GM18873 (cell line): ENCODE data around the gene WDR53.
A peak's percentile ranks its signal among the peaks of the same experiment; 100 is the strongest.
"Not testable (repeated sequence)": the region's sequence is repeated elsewhere in the genome, so short reads cannot be mapped to it uniquely, and the experiment has no call there.

Experiments used
- ATAC-seq: cut with Tn5 transposase; IDR thresholded peaks from one replicate; pipeline ENCODE4 v1.9.1; 2021; ENCODE audit warnings: mild to moderate bottlenecking, moderate library complexity, moderate number of reproducible peaks; ENCODE audit not compliant: unreplicated experiment, low FRiP score

WDR53 gene

GRCh38 chr3:196568246-196569002 lies at the start of gene WDR53, which contains the start of gene FBXO45:
WDR53 (minus strand) TSS chr3:196568554; CDS start chr3:196561475, 7,079 bp downstream.
FBXO45 (plus strand) TSS chr3:196568660; CDS start chr3:196568985, 325 bp downstream.
- ATAC-seq, result peak; percentile 92

- ATAC-seq, result no peak
Measured at GRCh38 chr3:196617256-196617655, 48.9 kb upstream of the WDR53 start.

- not testable (repeated sequence) for ATAC-seq
Measured at GRCh38 chr3:196615234-196615633, 46.9 kb upstream of the WDR53 start.

DNA sequence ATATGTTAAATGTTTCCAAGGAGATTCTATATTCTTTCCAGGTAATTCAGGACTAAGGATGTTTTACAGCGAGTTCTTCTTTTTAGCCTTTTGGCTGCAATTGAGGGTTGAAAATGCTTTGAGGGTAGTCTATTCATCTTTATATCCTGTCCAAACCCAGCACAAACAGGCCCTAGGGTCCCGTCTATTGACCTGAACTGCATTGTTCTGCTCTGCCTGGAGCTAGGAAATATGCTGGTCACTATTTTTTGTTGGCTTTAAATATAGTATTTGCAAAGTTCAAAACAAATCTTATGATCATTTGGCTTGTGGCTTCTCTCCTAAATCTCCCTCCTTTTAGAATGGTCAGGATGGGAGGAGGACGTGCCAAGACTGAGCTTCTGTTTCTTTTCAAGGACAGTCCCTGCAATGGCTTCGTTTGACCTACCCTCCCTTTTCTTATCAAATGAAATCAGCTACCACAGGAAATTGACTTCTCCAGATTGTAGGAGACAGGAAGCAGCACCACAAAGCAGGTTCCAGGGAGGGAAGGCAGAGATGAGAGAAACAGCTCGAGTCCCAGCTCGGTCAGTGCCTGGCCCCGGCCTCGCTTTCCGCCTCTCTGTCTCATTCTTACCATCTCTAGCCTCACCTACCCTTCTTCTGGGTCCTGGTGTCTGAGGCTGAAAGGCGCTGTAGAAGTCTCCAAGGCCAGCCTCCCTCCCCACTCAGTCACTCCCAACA lies 43.6 kb upstream of the WDR53 start:
- ATAC-seq, result no peak

DNA sequence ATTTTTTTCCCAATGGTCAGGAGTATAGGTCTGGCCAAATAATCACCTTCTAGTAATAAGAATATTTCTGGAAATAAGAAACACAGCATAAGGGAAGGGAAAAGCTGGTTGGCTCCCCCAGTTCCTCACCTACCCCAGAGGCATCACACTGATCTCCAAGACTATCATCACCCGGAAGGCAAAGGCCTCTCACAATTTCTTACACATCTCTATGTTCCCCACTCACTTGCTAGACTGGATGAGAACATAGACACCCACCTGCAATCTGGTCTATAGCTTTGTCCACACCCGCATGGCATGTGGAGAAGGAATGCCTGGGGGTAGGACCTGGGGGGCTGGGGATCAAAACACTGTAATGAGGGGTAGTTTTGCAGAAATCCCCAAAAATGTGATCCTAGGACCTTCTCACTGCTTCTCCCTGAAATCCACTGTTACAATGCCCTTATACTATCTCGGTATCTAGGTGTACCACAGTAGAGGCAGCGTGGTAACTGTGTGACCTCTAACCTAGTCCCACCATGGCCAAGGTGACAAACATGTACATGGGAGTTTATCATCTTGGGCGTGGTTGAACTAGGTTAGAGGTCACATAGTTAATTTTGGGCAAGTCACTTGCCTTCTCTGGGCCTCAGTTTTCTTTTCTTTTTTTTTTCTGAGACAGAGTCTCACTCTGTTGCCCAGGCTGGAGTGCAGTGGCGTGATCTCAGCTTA lies 41.6 kb upstream of the WDR53 start:
- no peak for ATAC-seq

DNA sequence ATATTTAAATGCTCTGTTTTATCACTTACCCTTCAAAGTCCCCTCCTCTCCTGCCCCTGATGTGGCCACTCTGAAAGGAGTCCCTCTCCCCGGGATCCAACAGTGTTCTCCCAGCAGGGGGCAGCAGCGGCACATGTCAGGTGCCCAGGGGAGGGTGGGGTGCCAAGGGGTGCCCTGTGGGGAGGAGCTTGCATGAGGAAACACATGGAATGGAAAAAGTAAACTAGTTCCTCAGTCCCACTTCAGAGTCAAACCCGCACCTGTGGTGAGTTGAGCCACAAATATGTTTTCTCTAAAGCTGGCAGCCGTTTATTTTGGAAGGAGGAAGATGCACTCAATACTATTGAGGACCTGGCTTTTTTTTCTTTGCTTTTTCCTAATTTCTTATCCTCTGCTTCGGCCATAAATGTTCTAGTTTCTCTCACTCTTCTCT lies 41.0 kb upstream of the WDR53 start:
- ATAC-seq, result no peak

DNA sequence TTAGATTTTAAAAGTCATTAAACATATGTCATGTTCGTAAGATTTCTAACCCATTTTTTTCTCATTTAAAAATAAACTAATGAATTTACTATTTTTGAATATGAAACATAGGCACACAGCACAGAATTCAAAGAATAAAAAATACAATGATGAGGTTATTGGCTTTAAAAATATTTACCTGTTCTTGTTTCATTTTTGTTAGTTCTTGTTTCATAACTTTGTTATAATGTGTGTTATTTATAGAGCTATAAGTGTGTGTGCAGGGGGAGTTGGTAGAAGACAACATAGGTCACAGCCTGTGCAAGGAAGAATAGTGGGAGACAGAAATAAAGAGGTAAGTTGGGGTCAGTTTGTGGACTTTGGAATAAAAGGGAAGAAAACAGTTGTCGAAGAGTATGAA lies 40.3 kb upstream of the WDR53 start:
- ATAC-seq, result no peak

DNA sequence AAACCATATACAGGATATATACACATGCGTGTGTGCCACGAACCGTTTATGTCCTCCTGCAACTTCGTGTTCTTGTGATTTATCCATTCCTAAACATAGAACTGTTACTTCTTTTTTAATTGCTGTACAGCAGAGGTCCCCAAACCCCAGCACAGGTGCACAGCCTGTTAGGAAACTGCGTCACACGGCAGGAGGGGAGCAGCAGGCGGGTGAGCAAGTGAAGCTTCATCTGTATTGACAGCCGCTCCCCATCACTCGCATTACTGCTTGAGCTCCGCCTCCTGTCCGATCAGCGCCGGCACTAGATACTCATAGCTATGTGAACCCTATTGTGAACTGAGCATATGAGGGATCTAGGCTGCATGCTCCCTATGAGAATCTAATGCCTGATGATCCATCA lies 36.2 kb upstream of the WDR53 start:
- ATAC-seq, result no peak

GRCh38 chr3:196603683-196604082 lies 35.3 kb upstream of the WDR53 start:
- ATAC-seq, result no peak

GRCh38 chr3:196602673-196603072 lies 34.3 kb upstream of the WDR53 start:
- ATAC-seq, result no peak

DNA sequence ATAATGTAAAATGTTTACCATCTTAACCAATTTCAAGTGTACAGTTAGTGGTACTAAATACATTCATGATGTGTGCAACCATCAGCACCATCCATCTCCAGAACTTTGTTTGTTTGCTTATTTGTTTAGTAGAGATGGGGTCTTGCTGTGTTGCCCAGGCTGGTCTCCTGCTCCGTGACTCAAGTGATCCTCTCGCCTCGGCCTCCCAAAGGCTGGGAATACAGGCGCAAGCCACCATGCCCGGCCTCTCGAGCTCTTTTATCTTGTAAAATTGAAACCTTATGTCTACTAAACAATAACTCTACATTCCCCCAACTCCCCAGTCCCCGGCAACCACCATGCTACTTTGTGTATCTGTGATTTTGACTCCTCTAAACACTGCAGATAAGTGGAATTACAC lies 32.0 kb upstream of the WDR53 start:
- ATAC-seq, result no peak

DNA sequence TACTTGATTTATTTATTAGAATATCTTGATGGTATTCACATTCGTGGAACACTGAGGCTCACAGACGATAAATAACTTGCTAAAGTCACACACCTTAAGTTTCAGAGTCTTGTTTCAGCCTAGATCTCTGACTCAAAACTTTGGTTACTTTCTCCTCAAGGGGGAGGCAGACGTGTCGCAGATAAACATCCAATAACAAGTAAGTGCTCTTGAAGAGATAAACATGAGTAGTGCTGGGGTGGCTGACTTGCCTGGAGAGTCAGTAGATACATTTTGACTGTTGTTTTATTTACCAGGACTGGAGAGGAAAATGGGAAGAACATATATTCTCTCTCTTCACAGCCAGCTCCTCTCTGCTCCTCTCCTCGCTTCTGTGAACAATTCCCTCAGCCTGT lies 31.4 kb upstream of the WDR53 start:
- no peak for ATAC-seq

- not testable (repeated sequence) for ATAC-seq
Measured at GRCh38 chr3:196597971-196598733, 29.8 kb upstream of the WDR53 start.

GRCh38 chr3:196596355-196596754 lies 28.0 kb upstream of the WDR53 start:
- ATAC-seq, result no peak

DNA sequence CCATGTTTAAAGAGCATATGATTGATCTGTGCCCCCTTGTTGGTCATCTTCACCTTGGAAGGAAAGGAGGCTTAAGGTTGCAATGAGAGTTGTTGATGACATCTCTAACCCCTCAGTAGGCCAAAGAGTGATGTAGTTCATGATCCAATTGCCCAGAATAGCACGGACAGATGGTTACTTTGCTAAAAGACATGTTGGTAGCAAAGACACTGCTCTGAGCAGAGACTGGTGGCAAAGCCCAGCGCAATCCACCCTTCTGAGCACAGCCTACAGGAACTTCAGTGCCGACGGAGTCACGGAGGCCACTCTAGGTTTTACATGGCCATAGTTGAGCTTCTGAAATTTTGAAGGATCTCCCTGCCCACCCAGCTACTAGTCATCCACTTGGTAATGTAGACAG lies 21.9 kb upstream of the WDR53 start:
- no peak for ATAC-seq

DNA sequence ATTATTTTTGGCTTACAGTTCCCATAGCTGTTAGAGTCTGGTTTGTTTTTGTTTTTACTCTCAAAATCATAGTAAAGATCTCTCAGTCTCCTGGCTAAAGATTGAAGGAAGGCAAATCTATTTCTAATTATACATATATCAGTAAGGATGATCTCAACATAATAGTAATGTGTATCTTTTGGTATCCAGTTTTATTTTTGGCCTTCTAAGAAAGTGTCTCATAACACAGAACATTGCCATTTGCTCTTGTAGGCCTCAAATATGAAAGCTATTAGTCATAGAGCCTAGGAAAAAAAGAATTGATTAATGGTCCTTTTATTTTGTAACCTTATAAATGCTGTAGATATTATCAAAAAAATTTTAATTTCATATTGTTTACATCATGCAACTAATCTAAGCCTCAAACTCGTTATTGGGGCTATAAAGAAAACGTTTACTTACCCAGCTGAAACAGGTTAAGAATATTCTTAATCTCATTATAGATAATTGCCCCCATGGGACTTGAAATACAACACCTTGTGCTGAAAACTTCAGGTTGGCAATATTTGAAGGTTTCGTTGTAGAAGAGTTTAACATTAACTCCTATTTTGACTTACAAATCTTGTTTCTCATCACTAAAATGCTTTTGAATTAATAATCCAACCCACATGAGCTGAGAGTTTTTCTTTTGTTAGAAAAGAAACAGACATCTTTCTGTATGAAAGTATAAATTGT lies 16.8 kb upstream of the WDR53 start:
- no peak for ATAC-seq

DNA sequence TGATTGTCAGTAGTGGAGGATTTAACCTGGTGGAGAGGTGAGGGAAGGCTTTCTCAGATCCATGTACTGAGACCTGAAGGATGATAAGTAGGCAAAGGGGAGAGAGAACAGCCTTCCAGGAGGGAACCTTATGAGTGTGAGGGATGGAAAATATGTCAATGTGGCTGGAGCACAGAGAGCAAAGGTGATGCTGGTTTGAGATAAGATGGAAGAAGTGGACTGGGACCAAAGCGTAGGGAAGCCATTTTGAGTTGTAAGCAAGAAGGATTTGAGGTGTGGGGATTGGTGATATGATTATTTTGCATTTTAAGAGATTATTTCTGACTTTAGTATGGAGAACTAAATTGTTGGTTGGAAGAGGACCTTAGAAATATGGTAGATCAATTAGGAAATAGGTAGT lies 4.0 kb upstream of the WDR53 start:
- ATAC-seq, result no peak

DNA sequence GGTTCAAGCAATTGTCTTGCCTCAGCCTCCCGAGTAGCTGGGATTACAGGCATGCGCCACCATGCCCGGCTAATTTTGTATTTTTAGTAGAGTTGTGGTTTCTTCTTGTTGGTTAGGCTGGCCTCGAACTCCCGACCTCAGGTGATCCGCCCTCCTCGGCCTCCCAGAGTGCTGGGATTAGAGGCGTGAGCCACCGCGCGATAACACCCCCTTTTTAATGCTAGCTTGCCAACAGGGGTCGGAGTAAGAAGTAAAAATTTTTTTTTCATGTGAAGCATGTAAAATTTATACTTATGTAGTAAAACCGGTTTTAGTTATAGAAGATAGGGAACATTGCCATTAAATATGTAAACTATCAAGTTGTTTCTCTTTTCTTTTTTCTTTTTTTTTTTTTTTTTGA lies 2.0 kb upstream of the WDR53 start:
- ATAC-seq, result not testable (repeated sequence)

DNA sequence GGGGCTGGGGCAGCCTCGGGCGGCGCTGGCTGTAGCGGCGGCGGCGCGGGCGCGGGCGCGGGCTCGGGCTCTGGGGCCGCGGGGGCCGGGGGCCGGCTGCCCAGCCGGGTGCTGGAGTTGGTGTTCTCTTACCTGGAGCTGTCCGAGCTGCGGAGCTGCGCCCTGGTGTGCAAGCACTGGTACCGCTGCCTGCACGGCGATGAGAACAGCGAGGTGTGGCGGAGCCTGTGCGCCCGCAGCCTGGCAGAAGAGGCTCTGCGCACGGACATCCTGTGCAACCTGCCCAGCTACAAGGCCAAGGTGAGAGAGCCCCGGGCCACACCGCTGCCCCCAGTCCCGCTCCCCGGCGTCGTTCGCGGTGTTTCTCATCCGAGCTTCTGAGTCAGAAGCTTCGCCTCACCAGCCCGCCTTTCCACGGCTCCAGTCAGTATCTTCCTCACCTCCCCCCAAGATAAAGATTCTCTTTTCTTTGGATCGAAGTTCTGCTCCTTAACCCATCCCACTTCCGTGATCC lies 706 bp upstream of the WDR53 start:
- ATAC-seq, result peak; percentile 24
